ENCODE data around the gene TULP4. TPM values are rescaled to one million over a fixed set of nuclear protein-coding genes. Genes with fewer than 3 reads are reported as not detected.
"Not testable (repeated sequence)": the region's sequence is repeated elsewhere in the genome, so short reads cannot be mapped to it uniquely, and the experiment has no call there.

Gene TULP4
- total and polyA plus RNA-seq, 2 donors, result 5.3 to 293 TPM

- Histone ChIP-seq H3K36me3 (ENCODE audit: insufficient read depth) (no peaks in the 10 kb centered on the region), H3K4me1 (ENCODE audit: insufficient read depth) (no peaks in the 10 kb centered on the region), H3K4me3 (ENCODE audit: low read depth, low read length) (no peak overlapping the region), H3K27ac (ENCODE audit: low read depth) (no peak overlapping the region)
- no peak for DNase-seq (ENCODE audit: extremely low spot score)
- 98% methylated on average over 1 of the region's 1 CpG for WGBS
Observed at GRCh38 chr6:158387578-158387977, 75.3 kb downstream of the TULP4 start.

GRCh38 chr6:158388727-158389126 lies 76.5 kb downstream of the TULP4 start:
- Histone ChIP-seq H3K4me3 (ENCODE audit: low read depth, low read length) (no peak overlapping the region), H3K4me1 (ENCODE audit: insufficient read depth) (no peaks in the 10 kb centered on the region), H3K36me3 (ENCODE audit: insufficient read depth) (no peaks in the 10 kb centered on the region), H3K27ac (ENCODE audit: low read depth) (no peak overlapping the region)
- DNase-seq (ENCODE audit: extremely low spot score), result no peak
- WGBS, result 64% methylated on average over 2 of the region's 2 CpGs

GRCh38 chr6:158389193-158389919 lies 77.1 kb downstream of the TULP4 start:
- no peaks in the 10 kb centered on the region for H3K36me3 ChIP-seq (ENCODE audit: insufficient read depth)
- H3K27ac ChIP-seq (ENCODE audit: low read depth), result no peak overlapping the region
- H3K4me3 ChIP-seq (ENCODE audit: low read depth, low read length), result no peak overlapping the region
- DNase-seq (ENCODE audit: extremely low spot score), result no peak
- WGBS, result 96% methylated on average over 3 of the region's 3 CpGs
- no peaks in the 10 kb centered on the region for H3K4me1 ChIP-seq (ENCODE audit: insufficient read depth)

GRCh38 chr6:158391276-158391675 lies 79.0 kb downstream of the TULP4 start:
- Histone ChIP-seq H3K4me1 (ENCODE audit: insufficient read depth) (no peaks in the 10 kb centered on the region), H3K36me3 (ENCODE audit: insufficient read depth) (no peaks in the 10 kb centered on the region), H3K4me3 (ENCODE audit: low read depth, low read length) (no peak overlapping the region), H3K27ac (ENCODE audit: low read depth) (no peak overlapping the region)
- DNase-seq (ENCODE audit: extremely low spot score), result no peak
- 99% methylated on average over 3 of the region's 3 CpGs for WGBS

GRCh38 chr6:158391977-158392376 lies 79.7 kb downstream of the TULP4 start:
- H3K4me3 ChIP-seq (ENCODE audit: low read depth, low read length); DNase-seq (ENCODE audit: extremely low spot score); H3K4me1 ChIP-seq (ENCODE audit: insufficient read depth); H3K36me3 ChIP-seq (ENCODE audit: insufficient read depth); H3K27ac ChIP-seq (ENCODE audit: low read depth): not testable (repeated sequence)
- WGBS, result 94% methylated on average over 4 of the region's 4 CpGs

- Histone ChIP-seq H3K4me3 (ENCODE audit: low read depth, low read length) (no peak overlapping the region), H3K36me3 (ENCODE audit: insufficient read depth) (no peaks in the 10 kb centered on the region), H3K27ac (ENCODE audit: low read depth) (no peak overlapping the region), H3K4me1 (ENCODE audit: insufficient read depth) (no peaks in the 10 kb centered on the region)
- DNase-seq (ENCODE audit: extremely low spot score), result no peak
- 75% methylated on average over 5 of the region's 5 CpGs for WGBS
Observed at GRCh38 chr6:158396136-158396535, 83.9 kb downstream of the TULP4 start.

- H3K27ac ChIP-seq (ENCODE audit: low read depth), result no peak overlapping the region
- no peaks in the 10 kb centered on the region for H3K36me3 ChIP-seq (ENCODE audit: insufficient read depth)
- no peak for DNase-seq (ENCODE audit: extremely low spot score)
- no peaks in the 10 kb centered on the region for H3K4me1 ChIP-seq (ENCODE audit: insufficient read depth)
- 97% methylated on average over 4 of the region's 4 CpGs for WGBS
- no peak overlapping the region for H3K4me3 ChIP-seq (ENCODE audit: low read depth, low read length)
Observed at GRCh38 chr6:158397578-158397977, 85.3 kb downstream of the TULP4 start.

- H3K27ac ChIP-seq (ENCODE audit: low read depth), result no peak overlapping the region
- H3K4me3 ChIP-seq (ENCODE audit: low read depth, low read length), result no peak overlapping the region
- no peak for DNase-seq (ENCODE audit: extremely low spot score)
- H3K36me3 ChIP-seq (ENCODE audit: insufficient read depth), result no peaks in the 10 kb centered on the region
- WGBS, result 66% methylated on average over 3 of the region's 3 CpGs
- no peaks in the 10 kb centered on the region for H3K4me1 ChIP-seq (ENCODE audit: insufficient read depth)
Observed at GRCh38 chr6:158398252-158399024, 86.2 kb downstream of the TULP4 start.

GRCh38 chr6:158399040-158399700 lies 86.9 kb downstream of the TULP4 start:
- no peak overlapping the region for H3K4me3 ChIP-seq (ENCODE audit: low read depth, low read length)
- no peak for DNase-seq (ENCODE audit: extremely low spot score)
- 90% methylated on average over 3 of the region's 3 CpGs for WGBS
- H3K36me3 ChIP-seq (ENCODE audit: insufficient read depth), result no peaks in the 10 kb centered on the region
- no peaks in the 10 kb centered on the region for H3K4me1 ChIP-seq (ENCODE audit: insufficient read depth)
- no peak overlapping the region for H3K27ac ChIP-seq (ENCODE audit: low read depth)

- DNase-seq (ENCODE audit: extremely low spot score), result no peak
- H3K4me3 ChIP-seq (ENCODE audit: low read depth, low read length), result no peak overlapping the region
- no peak overlapping the region for H3K27ac ChIP-seq (ENCODE audit: low read depth)
Observed at GRCh38 chr6:158402184-158402583, 89.9 kb downstream of the TULP4 start.

GRCh38 chr6:158405321-158405831 lies 93.1 kb downstream of the TULP4 start:
- H3K4me3 ChIP-seq (ENCODE audit: low read depth, low read length); DNase-seq (ENCODE audit: extremely low spot score); H3K36me3 ChIP-seq (ENCODE audit: insufficient read depth); H3K4me1 ChIP-seq (ENCODE audit: insufficient read depth); H3K27ac ChIP-seq (ENCODE audit: low read depth): not testable (repeated sequence)
- 72% methylated on average over 12 of the region's 12 CpGs for WGBS

More at GRCh38 chr6:158402184-158402583, 89.9 kb downstream of the TULP4 start:
- Histone ChIP-seq H3K4me1 (ENCODE audit: insufficient read depth) (peaks cover 1% of the 10 kb centered on the region), H3K36me3 (ENCODE audit: insufficient read depth) (no peaks in the 10 kb centered on the region)

GRCh38 chr6:158405933-158406332 lies 93.7 kb downstream of the TULP4 start:
- no peak overlapping the region for H3K4me3 ChIP-seq (ENCODE audit: low read depth, low read length)
- WGBS, result 100% methylated on average over 2 of the region's 2 CpGs

GRCh38 chr6:158406736-158407135 lies 94.5 kb downstream of the TULP4 start:
- no peaks in the 10 kb centered on the region for H3K36me3 ChIP-seq (ENCODE audit: insufficient read depth)
- peaks cover 3% of the 10 kb centered on the region for H3K4me1 ChIP-seq (ENCODE audit: insufficient read depth)
- H3K4me3 ChIP-seq (ENCODE audit: low read depth, low read length), result no peak overlapping the region
- WGBS, result 94% methylated on average over 2 of the region's 2 CpGs
- DNase-seq (ENCODE audit: extremely low spot score), result no peak
- H3K27ac ChIP-seq (ENCODE audit: low read depth), result no peak overlapping the region

More at GRCh38 chr6:158405933-158406332, 93.7 kb downstream of the TULP4 start:
- no peak for DNase-seq (ENCODE audit: extremely low spot score)
- Histone ChIP-seq H3K27ac (ENCODE audit: low read depth) (no peak overlapping the region), H3K4me1 (ENCODE audit: insufficient read depth) (peaks cover 3% of the 10 kb centered on the region), H3K36me3 (ENCODE audit: insufficient read depth) (no peaks in the 10 kb centered on the region)
